GM21447 (cell line): Measurements from ENCODE around the gene EXOC4.
"Not testable (repeated sequence)": the region's sequence is repeated elsewhere in the genome, so short reads cannot be mapped to it uniquely, and the experiment has no call there.

Experiments used
- ATAC-seq: cut with Tn5 transposase; IDR thresholded peaks from one replicate; pipeline ENCODE4 v1.9.1; 2021; ENCODE audit not compliant: unreplicated experiment

Gene EXOC4

DNA sequence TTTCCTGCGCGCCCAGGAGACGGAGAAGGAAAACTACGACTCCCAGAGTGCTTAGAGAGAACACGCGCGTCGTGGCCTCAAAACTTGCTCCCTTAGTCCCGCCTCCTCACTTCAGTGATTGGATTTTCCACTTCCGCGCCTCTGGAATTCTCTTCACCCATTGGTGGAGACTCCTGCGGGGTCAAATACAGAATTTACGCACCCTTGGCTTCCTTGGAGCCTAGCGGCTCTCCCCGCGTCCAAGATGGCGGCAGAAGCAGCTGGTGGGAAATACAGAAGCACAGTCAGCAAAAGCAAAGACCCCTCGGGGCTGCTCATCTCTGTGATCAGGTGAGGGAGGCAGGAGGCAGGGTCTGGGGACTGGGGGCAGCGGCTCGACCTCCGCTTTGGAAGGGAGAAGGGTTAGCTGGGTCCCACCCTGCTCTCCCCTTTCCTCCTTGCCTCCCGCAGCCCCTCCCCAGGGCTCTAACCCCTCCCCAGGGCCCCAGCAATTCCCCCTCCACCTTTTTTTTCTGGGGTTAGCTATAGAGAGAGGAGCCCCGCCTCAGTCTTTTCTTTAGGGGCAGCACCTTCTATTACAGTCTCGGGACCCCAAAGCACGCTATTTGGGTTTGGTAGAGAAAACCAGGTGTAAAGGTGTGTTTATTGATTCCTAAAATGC is at the start of gene EXOC4:
TSS of gene EXOC4 (plus strand) at position 221 of the 661 bp plus-strand sequence.
- peak; percentile 100 for ATAC-seq

- ATAC-seq, result no peak
Observed at GRCh38 chr7:133203490-133203889, 49.4 kb upstream of the EXOC4 start.

- no peak for ATAC-seq
Observed at GRCh38 chr7:133207687-133208086, 45.2 kb upstream of the EXOC4 start.

GRCh38 chr7:133210817-133211216 is 42.1 kb upstream of the EXOC4 start:
- not testable (repeated sequence) for ATAC-seq

GRCh38 chr7:133213772-133214171 is 39.1 kb upstream of the EXOC4 start:
- ATAC-seq, result not testable (repeated sequence)

DNA sequence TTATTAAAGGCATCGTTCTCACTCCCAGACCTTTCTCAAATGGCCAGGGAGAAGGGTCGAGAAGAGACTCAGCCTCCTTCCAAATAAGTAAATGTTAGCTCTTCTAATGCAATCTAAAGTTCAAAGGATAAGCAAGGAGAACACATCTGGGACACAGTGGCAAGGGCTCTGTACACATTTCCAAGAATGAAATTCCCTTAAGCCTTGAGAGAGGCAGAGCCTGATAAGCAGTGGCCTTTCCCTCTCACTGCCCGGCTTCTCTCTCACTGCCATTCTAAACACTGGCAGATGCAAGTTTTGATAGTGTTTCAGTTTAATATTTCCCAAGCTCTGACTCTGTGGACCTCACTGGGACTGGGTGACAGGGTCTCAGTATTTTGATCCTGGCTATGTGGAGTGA is 35.1 kb upstream of the EXOC4 start:
- no peak for ATAC-seq

DNA sequence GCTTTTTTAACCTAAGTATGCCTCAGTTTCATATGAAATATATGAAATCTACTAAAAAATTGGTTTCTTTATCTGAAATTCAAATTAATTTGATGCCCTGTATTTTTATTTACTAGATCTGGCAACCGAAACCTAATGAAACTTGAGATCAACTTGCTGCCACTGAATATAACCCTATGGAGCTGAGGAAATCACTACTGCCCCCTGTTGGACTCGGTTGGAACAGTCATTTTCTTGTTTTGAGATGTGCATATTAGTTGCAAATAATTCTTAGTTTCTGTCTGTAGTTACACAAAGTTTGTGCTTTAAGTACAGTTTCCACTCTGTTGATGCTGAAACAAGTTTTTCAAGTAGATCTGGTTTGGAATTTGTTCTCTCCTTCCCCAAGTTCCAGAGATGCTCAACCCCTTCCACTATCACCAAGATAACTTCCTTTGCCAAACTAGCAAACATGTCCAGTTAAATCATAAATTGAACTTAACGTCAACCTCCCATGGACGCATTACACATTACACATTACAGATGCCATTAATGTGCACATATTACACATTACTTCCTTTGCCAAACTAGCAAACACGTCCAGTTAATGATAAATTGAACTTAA is 22.2 kb upstream of the EXOC4 start:
- no peak for ATAC-seq

GRCh38 chr7:133233142-133233541 is 19.7 kb upstream of the EXOC4 start:
- ATAC-seq, result no peak

DNA sequence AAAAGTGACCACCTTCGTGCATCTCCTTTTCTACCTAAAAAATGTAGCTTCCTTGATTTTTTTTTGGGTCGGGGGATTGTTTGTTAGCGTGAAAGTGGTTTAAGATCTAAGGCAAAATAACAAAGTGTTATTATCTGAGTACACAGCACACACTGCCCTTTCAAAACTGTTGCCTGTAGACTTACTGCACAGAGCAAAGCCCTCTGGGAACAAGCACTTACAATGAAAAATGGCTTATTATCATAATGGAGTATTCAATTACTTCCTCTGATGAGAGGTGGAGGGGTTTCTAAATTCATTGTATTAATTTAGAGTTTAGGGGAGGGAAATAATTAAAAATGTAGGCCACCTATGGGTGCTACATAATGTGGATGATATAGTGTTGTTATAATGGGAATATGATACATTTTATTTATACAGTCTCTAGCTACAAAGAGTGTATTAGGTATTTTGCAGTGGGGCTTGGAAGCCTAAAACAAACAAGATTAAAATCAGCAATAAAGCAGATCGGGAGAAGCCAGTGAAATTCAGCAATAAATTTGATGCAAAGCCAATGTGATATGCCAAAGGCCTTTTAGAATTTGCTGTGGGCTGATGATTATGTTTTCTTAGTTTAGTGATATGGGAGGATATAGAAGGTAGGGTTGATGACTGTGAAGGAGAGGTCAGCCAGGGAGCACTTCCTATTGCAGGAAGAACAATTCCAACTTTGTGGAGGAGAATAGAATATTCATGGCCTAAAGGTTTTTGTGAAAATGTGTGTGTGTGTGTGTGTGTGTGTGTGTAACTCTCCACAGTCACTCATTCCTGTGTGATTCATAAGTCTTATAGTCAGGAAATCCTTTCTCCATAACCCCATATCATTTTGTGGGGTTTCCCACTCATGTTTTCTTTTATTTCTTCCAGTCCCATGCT is 17.7 kb upstream of the EXOC4 start:
- no peak for ATAC-seq

GRCh38 chr7:133237545-133237944 is 15.3 kb upstream of the EXOC4 start:
- no peak for ATAC-seq

DNA sequence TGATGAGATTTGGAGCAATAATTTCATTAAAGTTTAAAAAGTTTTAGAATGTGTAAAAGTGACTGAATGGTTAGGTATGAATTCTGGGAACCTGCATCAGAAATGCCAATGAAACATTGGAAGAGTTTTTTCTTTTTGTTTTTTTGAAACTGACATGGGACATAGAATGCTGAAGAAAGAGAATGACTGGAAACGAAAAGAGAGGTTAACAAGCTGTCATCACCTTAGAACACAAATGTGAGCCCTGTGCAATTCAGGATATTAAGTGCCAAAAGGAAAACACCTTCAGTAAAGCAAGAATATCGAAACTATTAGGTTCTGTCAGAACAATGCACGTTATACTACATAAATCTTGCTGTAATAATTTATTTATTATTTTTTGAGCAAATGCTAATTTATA is 12.6 kb upstream of the EXOC4 start:
- no peak for ATAC-seq

GRCh38 chr7:133246558-133246957 is 6.3 kb upstream of the EXOC4 start:
- ATAC-seq, result no peak

GRCh38 chr7:133248901-133249300 is 4.0 kb upstream of the EXOC4 start:
- no peak for ATAC-seq

- ATAC-seq, result no peak
Observed at GRCh38 chr7:133252506-133252857, 396 bp upstream of the EXOC4 start.

DNA sequence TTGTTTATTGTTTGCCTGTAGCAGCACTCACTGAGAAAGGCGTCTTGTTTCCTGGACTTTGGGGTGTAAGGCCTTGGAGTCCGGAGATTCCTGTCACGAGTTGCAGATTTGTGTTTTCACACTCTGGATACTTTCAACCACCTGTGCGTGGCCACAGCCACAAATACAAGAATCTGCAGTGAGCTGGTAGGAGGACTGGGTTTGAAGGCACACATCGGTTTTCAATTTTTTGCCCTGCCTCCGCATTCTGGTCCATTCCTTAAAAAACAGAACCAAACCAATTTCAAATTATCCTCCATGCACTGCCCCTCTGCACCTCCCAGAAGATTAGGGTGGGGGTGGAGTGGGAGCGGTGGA is 619 bp downstream of the EXOC4 start:
- peak; percentile 23 for ATAC-seq

- ATAC-seq, result no peak
Observed at GRCh38 chr7:133255486-133255885, 2.6 kb downstream of the EXOC4 start.

DNA sequence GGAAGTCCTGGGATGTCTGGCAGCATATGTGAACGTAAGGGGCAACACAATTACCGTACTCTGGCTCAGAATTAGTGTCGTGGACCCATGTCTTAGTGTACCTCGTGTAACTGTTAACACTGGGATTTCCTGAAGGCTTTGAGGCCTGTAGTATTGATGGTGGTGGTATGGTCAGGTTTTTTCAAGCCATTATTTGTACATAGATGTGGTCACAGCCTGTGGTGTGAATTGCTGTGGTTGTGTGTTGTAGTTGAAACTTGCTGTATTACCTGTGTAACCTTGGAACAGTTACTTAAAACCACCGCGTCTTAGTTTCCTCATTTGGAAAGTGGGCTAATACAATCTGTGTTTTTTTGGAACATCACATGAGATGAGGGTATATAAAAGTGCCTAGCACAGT is 5.3 kb downstream of the EXOC4 start:
- no peak for ATAC-seq

- ATAC-seq, result no peak
Observed at GRCh38 chr7:133265821-133266220, 12.9 kb downstream of the EXOC4 start.

DNA sequence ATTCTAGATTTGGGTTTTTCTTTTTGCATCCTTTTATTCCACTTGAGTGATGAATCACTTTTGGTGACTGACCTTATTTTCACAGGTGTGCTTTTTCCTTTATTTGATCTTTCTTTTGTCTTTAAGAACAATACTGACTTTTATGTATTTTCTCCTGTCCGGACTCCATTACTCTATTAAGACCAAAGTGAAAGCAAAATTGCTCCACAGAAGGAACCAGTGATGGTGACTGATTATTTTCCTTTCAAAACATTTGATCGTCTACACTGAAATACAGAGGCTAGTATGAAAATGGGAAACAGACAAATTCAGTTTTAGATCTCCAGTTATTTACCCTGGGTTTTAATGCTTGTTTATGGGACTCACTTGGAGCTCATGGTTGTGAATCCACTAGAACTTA is 15.5 kb downstream of the EXOC4 start:
- ATAC-seq, result no peak

DNA sequence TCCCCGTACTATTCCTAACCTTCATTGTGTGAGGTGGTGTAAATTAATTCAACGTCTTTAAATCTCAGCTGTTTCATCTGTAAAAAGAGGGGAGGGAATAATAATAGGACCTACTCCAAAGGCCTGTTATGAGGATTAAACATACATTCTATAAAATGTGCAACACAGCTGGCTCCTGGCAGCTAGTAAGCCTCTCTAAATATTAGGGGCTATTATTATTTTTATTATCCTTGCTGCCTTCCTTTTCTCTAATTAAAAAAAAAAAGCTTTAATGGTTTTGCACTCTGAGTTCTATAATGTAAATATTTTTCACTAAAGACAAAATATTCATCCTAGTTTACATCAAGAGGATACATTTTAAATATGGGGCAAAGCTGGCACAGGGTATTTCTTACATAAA is 19.5 kb downstream of the EXOC4 start:
- no peak for ATAC-seq

DNA sequence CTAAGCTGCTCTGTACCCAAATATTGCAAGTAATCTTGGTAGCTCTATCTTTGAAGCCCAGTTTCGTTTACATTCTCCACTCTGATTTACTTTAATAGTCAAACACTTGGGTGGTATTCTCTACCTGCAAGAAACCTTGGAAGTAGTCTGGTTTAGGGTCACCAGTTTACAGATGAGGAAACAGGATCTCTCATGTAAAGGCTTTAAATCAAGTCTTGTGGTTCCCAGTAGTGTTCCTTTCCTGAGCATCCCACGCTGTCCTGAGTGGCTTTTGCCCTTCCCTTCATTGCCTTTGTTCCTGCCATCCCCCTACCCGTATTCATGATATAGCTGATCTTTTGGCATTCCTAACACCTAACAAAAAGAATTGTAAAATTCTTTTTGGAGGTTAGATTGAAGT is 20.3 kb downstream of the EXOC4 start:
- no peak for ATAC-seq

GRCh38 chr7:133274265-133274664 is 21.4 kb downstream of the EXOC4 start:
- ATAC-seq, result no peak
